HepG2 (cell line): ENCODE measurements around the gene RSF1. TPM values are rescaled to one million over a fixed set of nuclear protein-coding genes. Genes with fewer than 3 reads are reported as not detected.

Experiments used
- ATAC-seq: fragments of 200-7000 bp; cut with Tn5 transposase; 3 replicates; pipeline ENCODE4 v1.9.1; 2020; ENCODE audit warnings: mild to moderate bottlenecking, moderate library complexity
- BruUV-seq: library from RNA; stranded (reverse); fragments of 400-500 nt; replicated peaks from 2 replicates; lab custom pipeline; 2021; lab: Mats Ljungman, UMichigan
- CTCF ChIA-PET: fragments of 300-600 bp; formaldehyde crosslinking; extraction: SDS; loops from one replicate; lab custom pipeline; 2021; ENCODE audit warnings: low total read pairs, inconsistent platforms, low intra/inter-chr PET ratio; lab: Yijun Ruan, JAX
- POLR2A ChIA-PET: fragments of 350-600 bp; sonication (Branson Sonifier 250); formaldehyde crosslinking; loops from one replicate; lab custom pipeline; 2020; ENCODE audit warnings: antibody characterized with exemption, inconsistent platforms; lab: Yijun Ruan, JAX
- DNase-seq: peaks from one replicate; pipeline ENCODE4 v3.0.0-alpha.2; 2015; ENCODE audit warnings: low spot score
- FAIRE-seq: peaks from 3 replicates; lab custom pipeline; 2011; peaks lifted over from hg19 to GRCh38; lab: Jason Lieb, UNC
- H2AFZ ChIP-seq: one replicate; pipeline ENCODE4 v1.6.1; 2011; ENCODE audit warnings: low read length, inconsistent platforms
- H3K27ac ChIP-seq: fragments of 300-600 bp; 3 replicates; pipeline ENCODE4 v1.8.0; 2011; ENCODE audit warnings: mixed run types, mild to moderate bottlenecking, mixed read lengths, low read length, inconsistent platforms; ENCODE audit not compliant: insufficient read depth; ENCODE audit errors: extremely low read length
- H3K27me3 ChIP-seq, 2 experiments: fragments of 200-600 bp in 1 of 2; 2 replicates in 1 of 2; 3 replicates in 1 of 2; pipeline versions ENCODE4 v1.6.0 to v1.8.0; 2011; ENCODE audit warnings: low read length in 2 of 2, mild to moderate bottlenecking in 2 of 2, moderate library complexity in 2 of 2, inconsistent platforms in 1 of 2; ENCODE audit not compliant: insufficient read depth in 2 of 2, control insufficient read depth in 1 of 2
- H3K36me3 ChIP-seq, 2 experiments: fragments of 200-600 bp in 1 of 2; replicated peaks in 1 of 2; 2 replicates in 1 of 2; 3 replicates in 1 of 2; pipeline versions ENCODE4 v1.5.1 to v1.8.0; 2011; ENCODE audit warnings: low read length in 2 of 2, inconsistent platforms in 1 of 2; ENCODE audit not compliant: insufficient read depth in 2 of 2, control insufficient read depth in 1 of 2
- H3K4me1 ChIP-seq: 2 replicates; pipeline ENCODE4 v1.5.1; 2012; ENCODE audit warnings: low read length, inconsistent platforms; ENCODE audit not compliant: insufficient read depth
- H3K4me2 ChIP-seq: 2 replicates; pipeline ENCODE4 v1.6.0; 2011; ENCODE audit warnings: low read depth, low read length, inconsistent platforms
- H3K4me3 ChIP-seq, 3 experiments: fragments of 200-600 bp in 1 of 3; sonication (generic), shearing (Covaris generic) in 1 of 3; replicated peaks in 1 of 3; 2 replicates each; pipeline ENCODE4 v1.5.1; 2011 to 2016; ENCODE audit warnings: low read length in 3 of 3, inconsistent platforms in 2 of 3, low read depth in 2 of 3, mild to moderate bottlenecking in 2 of 3, control low read depth in 1 of 3, mixed read lengths in 1 of 3; ENCODE audit not compliant: insufficient read depth in 1 of 3
- H3K79me2 ChIP-seq: one replicate; pipeline ENCODE4 v1.6.1; 2011; ENCODE audit warnings: low read length, inconsistent platforms; ENCODE audit not compliant: insufficient read depth
- H3K9ac ChIP-seq: 2 replicates; pipeline ENCODE4 v1.6.0; 2011; ENCODE audit warnings: mild to moderate bottlenecking, low read depth, low read length, inconsistent platforms; ENCODE audit not compliant: insufficient read depth
- H3K9me3 ChIP-seq: 2 replicates; pipeline ENCODE4 v1.5.1; 2012; ENCODE audit warnings: mild to moderate bottlenecking, low read length
- H4K20me1 ChIP-seq: 2 replicates; pipeline ENCODE4 v1.6.0; 2011; ENCODE audit warnings: inconsistent platforms, mild to moderate bottlenecking, low read length, moderate library complexity; ENCODE audit not compliant: insufficient read depth
- ATF1 ChIP-seq: IDR thresholded peaks from 2 replicates; pipeline ENCODE4 v1.6.1; 2016; ENCODE audit warnings: mild to moderate bottlenecking, control low read depth
- CBFB ChIP-seq: sonication (generic); formaldehyde crosslinking; IDR thresholded peaks from 2 replicates; pipeline ENCODE4 v1.4.0; 2020; ENCODE audit warnings: missing genetic modification reagents
- ELK4 ChIP-seq: sonication (generic); formaldehyde crosslinking; IDR thresholded peaks from 2 replicates; pipeline ENCODE4 v1.9.0; 2021; ENCODE audit warnings: missing genetic modification reagents, borderline replicate concordance
- IKZF5 ChIP-seq: IDR thresholded peaks from 2 replicates; pipeline ENCODE4 v1.6.1; 2018; ENCODE audit warnings: missing genetic modification reagents, mild to moderate bottlenecking, missing compliant biosample characterization
- PLRG1 ChIP-seq: fragments of 450-650 bp; conservative IDR thresholded peaks from 2 replicates; pipeline ENCODE4 v1.6.1; 2016
- PTBP1 ChIP-seq: fragments of 200-400 bp; formaldehyde crosslinking; IDR thresholded peaks from 2 replicates; pipeline ENCODE4 v1.6.1; 2018; ENCODE audit warnings: low read length, low read depth; ENCODE audit not compliant: poor library complexity, severe bottlenecking
- RFX1 ChIP-seq: fragments of 450-650 bp; IDR thresholded peaks from 2 replicates; pipeline ENCODE4 v1.6.1; 2017
- USF2 ChIP-seq, 2 experiments: sonication (generic) in 1 of 2; formaldehyde crosslinking in 1 of 2; IDR thresholded peaks; 2 replicates each; pipeline versions ENCODE4 v1.5.1 to v1.6.1; 2011 to 2020; ENCODE audit warnings: borderline replicate concordance in 1 of 2, low read depth in 1 of 2, low read length in 1 of 2, mild to moderate bottlenecking in 1 of 2, missing genetic modification reagents in 1 of 2, moderate library complexity in 1 of 2
- ZNF136 ChIP-seq: sonication (generic); formaldehyde crosslinking; IDR thresholded peaks from 2 replicates; pipeline ENCODE4 v1.8.1; 2022; ENCODE audit warnings: low read depth, mild to moderate bottlenecking, moderate library complexity, missing genetic modification reagents
- ZNF232 ChIP-seq: sonication (generic); formaldehyde crosslinking; IDR thresholded peaks from 2 replicates; pipeline ENCODE4 v1.4.0; 2020; ENCODE audit warnings: missing genetic modification reagents, borderline replicate concordance
- ZNF720 ChIP-seq: sonication (generic); formaldehyde crosslinking; IDR thresholded peaks from 2 replicates; pipeline ENCODE4 v1.4.0; 2020; ENCODE audit warnings: missing genetic modification reagents
- WGBS: methylation state at CpG from one replicate; pipeline ENCODE4 v1.1.6; 2017; ENCODE audit warnings: low lambda C conversion rate; 5-methylcytosine and 5-hydroxymethylcytosine counted together
- in situ Hi-C: cut with HindIII; loops from 2 replicates; pipeline ENCODE4 v1.10.0; 2017; ENCODE audit warnings: low pct_unique_long_range_greater_than_20kb; ENCODE audit not compliant: extremely low pct_ligation_motif_present
- intact Hi-C: fragments of 100-400 bp; cut with micrococcal nuclease; formaldehyde crosslinking; loops from one replicate; pipeline ENCODE4 v1.10.0; 2022; ENCODE audit not compliant: unreplicated experiment
- polyA plus RNA-seq, 8 experiments: library from polyadenylated mRNA; depleted of rRNA in 3 of 8; stranded (reverse) in 7 of 8; unstranded in 1 of 8; fragments of >200 nt; fragmentation: Illumina TruSeq in 4 of 8; extraction: Trizol in 4 of 8; gene quantifications; 2 replicates each; pipeline versions ENCODE4 v1.2.1 to v1.2.3, GENCODE V29; 2011 to 2016; ENCODE audit warnings: low read depth in 4 of 8, missing spikeins in 1 of 8, mixed read lengths in 1 of 8; ENCODE audit not compliant: insufficient read depth in 1 of 8
- total RNA-seq, 5 experiments: library from RNA; depleted of rRNA; stranded (reverse); fragments of >200 nt; fragmentation: Illumina TruSeq; extraction: Trizol; gene quantifications; 2 replicates each; pipeline ENCODE4 v1.2.3, GENCODE V29; 2016; ENCODE audit warnings: low read depth in 1 of 5

RSF1 gene
- total and polyA plus RNA-seq, 2 of the 13 experiments (the other 11 are each of a cell fraction or from before 2014, with no cell fraction given), result 15.5 to 33.1 TPM

- H3K9me3 ChIP-seq, result no peaks in the 10 kb centered on the region
- TF ChIP-seq PLRG1 (no peak), IKZF5 (CRISPR knock-in tag) (no peak), ZNF232 (CRISPR knock-in tag) (no peak), ELK4 (CRISPR knock-in tag) (no peak), ATF1 (CRISPR knock-in tag) (no peak), ZNF720 (CRISPR knock-in tag) (no peak), ZNF136 (CRISPR knock-in tag) (no peak), CBFB (CRISPR knock-in tag) (no peak), PTBP1 (no peak), USF2 (IDR thresholded peaks at IDR 0.05; ENCODE audit: low read depth, low read length) (no peak), USF2 (CRISPR knock-in tag; IDR thresholded peaks at IDR 0.05; ENCODE audit: borderline replicate concordance) (no peak), RFX1 (no peak)
- CTCF ChIA-PET, result no interaction called here
- no peak overlapping the region for H3K4me2 ChIP-seq
- H2AFZ ChIP-seq, result no peak overlapping the region
- peaks cover 63% of the 10 kb centered on the region for H3K4me1 ChIP-seq
- no peaks in the 10 kb centered on the region; a peak in 1 of 5 replicates for H3K36me3 ChIP-seq
- no peaks in the 10 kb centered on the region for H3K27me3 ChIP-seq
- intact Hi-C loops (no loop called here), in situ Hi-C loops (no loop called here)
- H4K20me1 ChIP-seq, result peaks cover 25% of the 10 kb centered on the region
- no peak overlapping the region for H3K9ac ChIP-seq
- no TSS peak for BruUV-seq
- POLR2A ChIA-PET, result no interaction called here
- FAIRE-seq (no peak), ATAC-seq (no peak), DNase-seq (no peak)
- no peak overlapping the region for H3K4me3 ChIP-seq
- 99% methylated on average over 4 of the region's 4 CpGs for whole genome bisulfite sequencing
- peaks cover 82% of the 10 kb centered on the region for H3K79me2 ChIP-seq
- H3K27ac ChIP-seq, result no peak overlapping the region
These were observed 29.2 kb downstream of the RSF1 start for GRCh38 chr11:77791301-77791700.
